HEK293 (cell line): ENCODE data around the gene SPINK2.

ENCODE experiments used
- IKZF3 ChIP-seq: fragments of 450-650 bp; IDR thresholded peaks from 2 replicates; pipeline ENCODE4 v1.5.0; 2018; ENCODE audit warnings: missing biosample characterization, mild to moderate bottlenecking, missing genetic modification characterization, moderate library complexity
- MEIS1 ChIP-seq: sonication (generic); formaldehyde crosslinking; IDR thresholded peaks from 2 replicates; pipeline ENCODE4 v1.8.1; 2022; ENCODE audit warnings: missing genetic modification reagents, mild to moderate bottlenecking, borderline replicate concordance
- MZF1 ChIP-seq: fragments of 450-650 bp; formaldehyde crosslinking; IDR thresholded peaks from 2 replicates; pipeline ENCODE4 v1.5.1; 2017; ENCODE audit warnings: missing biosample characterization, missing genetic modification characterization, borderline replicate concordance
- RBAK ChIP-seq: fragments of 450-650 bp; formaldehyde crosslinking; IDR thresholded peaks from 2 replicates; pipeline ENCODE4 v1.5.1; 2016; ENCODE audit warnings: missing biosample characterization, missing genetic modification characterization
- ZBTB7A ChIP-seq: fragments of 450-650 bp; formaldehyde crosslinking; IDR thresholded peaks from 2 replicates; pipeline ENCODE4 v1.5.1; 2016; ENCODE audit warnings: low read depth, missing biosample characterization, missing genetic modification characterization
- ZFP37 ChIP-seq: fragments of 450-650 bp; formaldehyde crosslinking; IDR thresholded peaks from 2 replicates; pipeline ENCODE4 v1.5.1; 2016; ENCODE audit warnings: missing biosample characterization, missing genetic modification characterization
- ZFP41 ChIP-seq: fragments of 450-650 bp; formaldehyde crosslinking; IDR thresholded peaks from 2 replicates; pipeline ENCODE4 v1.5.1; 2016; ENCODE audit warnings: missing biosample characterization, missing genetic modification characterization, borderline replicate concordance
- ZNF121 ChIP-seq: fragments of 450-650 bp; formaldehyde crosslinking; IDR thresholded peaks from 2 replicates; pipeline ENCODE4 v1.5.1; 2016; ENCODE audit warnings: missing biosample characterization, missing genetic modification characterization
- ZNF248 ChIP-seq: fragments of 450-650 bp; formaldehyde crosslinking; IDR thresholded peaks from 2 replicates; pipeline ENCODE4 v1.5.1; 2017; ENCODE audit warnings: missing biosample characterization, missing genetic modification characterization
- ZNF350 ChIP-seq: fragments of 450-650 bp; formaldehyde crosslinking; IDR thresholded peaks from 2 replicates; pipeline ENCODE4 v1.5.0; 2017; ENCODE audit warnings: missing biosample characterization, mild to moderate bottlenecking, missing genetic modification characterization
- ZNF391 ChIP-seq: fragments of 450-650 bp; formaldehyde crosslinking; IDR thresholded peaks from 2 replicates; pipeline ENCODE4 v1.5.1; 2016; ENCODE audit warnings: low read depth, missing biosample characterization, missing genetic modification characterization, borderline replicate concordance
- ZNF521 ChIP-seq: fragments of 450-650 bp; formaldehyde crosslinking; IDR thresholded peaks from 2 replicates; pipeline ENCODE4 v1.5.1; 2017; ENCODE audit warnings: missing biosample characterization, mild to moderate bottlenecking, missing genetic modification characterization
- ZNF544 ChIP-seq: fragments of 450-650 bp; formaldehyde crosslinking; IDR thresholded peaks from 2 replicates; pipeline ENCODE4 v1.5.0; 2017; ENCODE audit warnings: missing biosample characterization, missing genetic modification characterization
- ZNF623 ChIP-seq: fragments of 450-650 bp; formaldehyde crosslinking; IDR thresholded peaks from 2 replicates; pipeline ENCODE4 v1.5.1; 2016; ENCODE audit warnings: missing biosample characterization, missing genetic modification characterization
- ZNF626 ChIP-seq: fragments of 450-650 bp; sonication (Bioruptor Pico); formaldehyde crosslinking; IDR thresholded peaks from 2 replicates; pipeline ENCODE4 v1.5.1; 2018; ENCODE audit warnings: missing biosample characterization, missing genetic modification characterization, inconsistent platforms
- ZNF670 ChIP-seq: fragments of 450-650 bp; formaldehyde crosslinking; IDR thresholded peaks from 2 replicates; pipeline ENCODE4 v1.5.1; 2016; ENCODE audit warnings: missing biosample characterization, missing genetic modification characterization, low read depth
- ZNF707 ChIP-seq: fragments of 450-650 bp; formaldehyde crosslinking; IDR thresholded peaks from 2 replicates; pipeline ENCODE4 v1.5.1; 2016; ENCODE audit warnings: missing biosample characterization, missing genetic modification characterization
- ZNF791 ChIP-seq: fragments of 450-650 bp; formaldehyde crosslinking; IDR thresholded peaks from 2 replicates; pipeline ENCODE4 v1.5.1; 2016; ENCODE audit warnings: missing biosample characterization, missing genetic modification characterization
- TF ChIP-seq, protein P1 (sequence below): fragments of 450-650 bp; formaldehyde crosslinking; IDR thresholded peaks from 2 replicates; pipeline ENCODE4 v1.5.1; 2016; ENCODE audit warnings: missing biosample characterization, missing genetic modification characterization
- TF ChIP-seq, protein P2 (sequence below): fragments of 450-650 bp; formaldehyde crosslinking; IDR thresholded peaks from 2 replicates; pipeline ENCODE4 v1.5.1; 2016; ENCODE audit warnings: missing biosample characterization, missing genetic modification characterization
- TF ChIP-seq, protein P3 (sequence below): fragments of 450-650 bp; formaldehyde crosslinking; IDR thresholded peaks from 2 replicates; pipeline ENCODE4 v1.5.1; 2016; ENCODE audit warnings: missing biosample characterization, missing genetic modification characterization
- TF ChIP-seq, protein P4 (sequence below): fragments of 450-650 bp; IDR thresholded peaks from 2 replicates; pipeline ENCODE4 v1.5.1; 2018; ENCODE audit warnings: missing biosample characterization, mild to moderate bottlenecking, missing genetic modification characterization
- TF ChIP-seq, protein P5 (sequence below): fragments of 450-650 bp; formaldehyde crosslinking; conservative IDR thresholded peaks from 2 replicates; pipeline ENCODE4 v1.5.1; 2016; ENCODE audit warnings: low read depth, missing biosample characterization, missing genetic modification characterization
- TF ChIP-seq, protein P6 (sequence below): IDR thresholded peaks from 2 replicates; pipeline ENCODE4 v1.6.1; 2011; ENCODE audit warnings: mild to moderate bottlenecking, low read depth, low read length, borderline replicate concordance
- TF ChIP-seq, protein P7 (sequence below): fragments of 450-650 bp; formaldehyde crosslinking; IDR thresholded peaks from 2 replicates; pipeline ENCODE4 v1.5.1; 2016; ENCODE audit warnings: missing biosample characterization, missing genetic modification characterization

SPINK2 gene

DNA sequence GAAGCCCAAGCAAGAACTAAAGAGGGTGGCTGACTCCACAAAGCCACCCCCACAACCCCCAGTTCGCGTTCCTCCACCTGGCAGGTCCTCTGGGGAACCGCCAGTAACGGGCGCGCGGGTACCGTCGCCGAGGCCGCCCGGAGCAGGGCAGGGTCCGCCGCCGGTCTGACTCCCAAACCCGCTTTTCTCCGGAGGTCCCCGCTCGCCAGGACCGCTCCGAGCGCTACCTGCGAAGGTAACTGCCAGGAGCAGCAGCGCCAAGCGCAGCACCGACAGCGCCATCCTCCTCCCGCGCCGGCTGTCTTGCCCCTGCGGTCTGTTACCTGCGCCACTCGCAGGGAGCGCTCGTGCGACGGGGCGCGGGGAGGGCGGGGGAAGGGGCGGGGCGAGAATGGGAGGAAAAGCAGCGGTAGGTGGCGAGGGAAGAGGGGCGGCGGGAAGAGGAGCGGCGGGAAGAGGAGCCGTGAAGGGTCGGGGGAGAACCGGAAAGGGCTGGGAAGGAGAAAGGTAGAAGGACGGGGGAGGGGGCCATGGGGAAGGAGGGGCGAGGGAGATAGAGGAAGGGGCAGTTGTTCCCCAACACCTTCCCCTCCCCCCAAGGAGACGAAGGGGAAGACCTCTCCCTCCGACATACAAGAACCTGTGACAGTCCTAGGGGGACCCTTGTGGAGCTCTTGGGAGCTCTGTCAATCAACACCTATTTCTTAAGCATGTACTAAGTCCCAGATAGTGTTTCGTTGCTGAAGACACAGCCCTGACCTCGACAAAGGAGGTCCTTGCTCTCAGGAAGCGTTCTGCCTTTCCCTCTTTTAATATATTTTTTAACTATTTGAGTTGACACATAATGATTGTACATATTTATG is at the start of gene SPINK2 (continued):
- TF ChIP-seq, protein P1, sequence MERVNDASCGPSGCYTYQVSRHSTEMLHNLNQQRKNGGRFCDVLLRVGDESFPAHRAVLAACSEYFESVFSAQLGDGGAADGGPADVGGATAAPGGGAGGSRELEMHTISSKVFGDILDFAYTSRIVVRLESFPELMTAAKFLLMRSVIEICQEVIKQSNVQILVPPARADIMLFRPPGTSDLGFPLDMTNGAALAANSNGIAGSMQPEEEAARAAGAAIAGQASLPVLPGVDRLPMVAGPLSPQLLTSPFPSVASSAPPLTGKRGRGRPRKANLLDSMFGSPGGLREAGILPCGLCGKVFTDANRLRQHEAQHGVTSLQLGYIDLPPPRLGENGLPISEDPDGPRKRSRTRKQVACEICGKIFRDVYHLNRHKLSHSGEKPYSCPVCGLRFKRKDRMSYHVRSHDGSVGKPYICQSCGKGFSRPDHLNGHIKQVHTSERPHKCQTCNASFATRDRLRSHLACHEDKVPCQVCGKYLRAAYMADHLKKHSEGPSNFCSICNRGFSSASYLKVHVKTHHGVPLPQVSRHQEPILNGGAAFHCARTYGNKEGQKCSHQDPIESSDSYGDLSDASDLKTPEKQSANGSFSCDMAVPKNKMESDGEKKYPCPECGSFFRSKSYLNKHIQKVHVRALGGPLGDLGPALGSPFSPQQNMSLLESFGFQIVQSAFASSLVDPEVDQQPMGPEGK, result no peak
- TF ChIP-seq ZFP37 (tag by site-specific recombination) (no peak), RBAK (no peak), ZFP41 (tag by site-specific recombination) (no peak), ZNF791 (tag by site-specific recombination) (no peak), ZNF350 (tag by site-specific recombination) (no peak), MZF1 (tag by site-specific recombination) (no peak), MEIS1 (CRISPR knock-in tag) (no peak), ZNF121 (no peak), ZNF670 (tag by site-specific recombination) (no peak), ZBTB7A (tag by site-specific recombination) (no peak), ZNF707 (no peak), ZNF248 (tag by site-specific recombination) (no peak), ZNF626 (tag by site-specific recombination) (no peak), ZNF521 (tag by site-specific recombination) (no peak), ZNF623 (tag by site-specific recombination) (no peak), ZNF391 (no peak), IKZF3 (tag by site-specific recombination) (peak; percentile 18; the same call in 1 of the 2 replicates), ZNF544 (no peak)
- TF ChIP-seq, protein P2, sequence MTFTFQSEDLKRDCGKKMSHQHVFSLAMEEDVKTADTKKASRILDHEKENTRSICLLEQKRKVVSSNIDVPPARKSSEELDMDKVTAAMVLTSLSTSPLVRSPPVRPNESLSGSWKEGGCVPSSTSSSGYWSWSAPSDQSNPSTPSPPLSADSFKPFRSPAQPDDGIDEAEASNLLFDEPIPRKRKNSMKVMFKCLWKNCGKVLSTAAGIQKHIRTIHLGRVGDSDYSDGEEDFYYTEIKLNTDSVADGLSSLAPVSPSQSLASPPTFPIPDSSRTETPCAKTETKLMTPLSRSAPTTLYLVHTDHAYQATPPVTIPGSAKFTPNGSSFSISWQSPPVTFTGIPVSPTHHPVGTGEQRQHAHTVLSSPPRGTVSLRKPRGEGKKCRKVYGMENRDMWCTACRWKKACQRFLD (tag by site-specific recombination), result no peak
- TF ChIP-seq, protein P3, sequence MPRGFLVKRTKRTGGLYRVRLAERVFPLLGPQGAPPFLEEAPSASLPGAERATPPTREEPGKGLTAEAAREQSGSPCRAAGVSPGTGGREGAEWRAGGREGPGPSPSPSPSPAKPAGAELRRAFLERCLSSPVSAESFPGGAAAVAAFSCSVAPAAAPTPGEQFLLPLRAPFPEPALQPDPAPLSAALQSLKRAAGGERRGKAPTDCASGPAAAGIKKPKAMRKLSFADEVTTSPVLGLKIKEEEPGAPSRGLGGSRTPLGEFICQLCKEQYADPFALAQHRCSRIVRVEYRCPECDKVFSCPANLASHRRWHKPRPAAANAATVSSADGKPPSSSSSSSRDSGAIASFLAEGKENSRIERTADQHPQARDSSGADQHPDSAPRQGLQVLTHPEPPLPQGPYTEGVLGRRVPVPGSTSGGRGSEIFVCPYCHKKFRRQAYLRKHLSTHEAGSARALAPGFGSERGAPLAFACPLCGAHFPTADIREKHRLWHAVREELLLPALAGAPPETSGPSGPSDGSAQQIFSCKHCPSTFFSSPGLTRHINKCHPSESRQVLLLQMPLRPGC, result no peak
- TF ChIP-seq, protein P4, sequence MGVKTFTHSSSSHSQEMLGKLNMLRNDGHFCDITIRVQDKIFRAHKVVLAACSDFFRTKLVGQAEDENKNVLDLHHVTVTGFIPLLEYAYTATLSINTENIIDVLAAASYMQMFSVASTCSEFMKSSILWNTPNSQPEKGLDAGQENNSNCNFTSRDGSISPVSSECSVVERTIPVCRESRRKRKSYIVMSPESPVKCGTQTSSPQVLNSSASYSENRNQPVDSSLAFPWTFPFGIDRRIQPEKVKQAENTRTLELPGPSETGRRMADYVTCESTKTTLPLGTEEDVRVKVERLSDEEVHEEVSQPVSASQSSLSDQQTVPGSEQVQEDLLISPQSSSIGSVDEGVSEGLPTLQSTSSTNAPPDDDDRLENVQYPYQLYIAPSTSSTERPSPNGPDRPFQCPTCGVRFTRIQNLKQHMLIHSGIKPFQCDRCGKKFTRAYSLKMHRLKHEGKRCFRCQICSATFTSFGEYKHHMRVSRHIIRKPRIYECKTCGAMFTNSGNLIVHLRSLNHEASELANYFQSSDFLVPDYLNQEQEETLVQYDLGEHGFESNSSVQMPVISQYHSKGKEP (tag by site-specific recombination), result no peak
- TF ChIP-seq, protein P5, sequence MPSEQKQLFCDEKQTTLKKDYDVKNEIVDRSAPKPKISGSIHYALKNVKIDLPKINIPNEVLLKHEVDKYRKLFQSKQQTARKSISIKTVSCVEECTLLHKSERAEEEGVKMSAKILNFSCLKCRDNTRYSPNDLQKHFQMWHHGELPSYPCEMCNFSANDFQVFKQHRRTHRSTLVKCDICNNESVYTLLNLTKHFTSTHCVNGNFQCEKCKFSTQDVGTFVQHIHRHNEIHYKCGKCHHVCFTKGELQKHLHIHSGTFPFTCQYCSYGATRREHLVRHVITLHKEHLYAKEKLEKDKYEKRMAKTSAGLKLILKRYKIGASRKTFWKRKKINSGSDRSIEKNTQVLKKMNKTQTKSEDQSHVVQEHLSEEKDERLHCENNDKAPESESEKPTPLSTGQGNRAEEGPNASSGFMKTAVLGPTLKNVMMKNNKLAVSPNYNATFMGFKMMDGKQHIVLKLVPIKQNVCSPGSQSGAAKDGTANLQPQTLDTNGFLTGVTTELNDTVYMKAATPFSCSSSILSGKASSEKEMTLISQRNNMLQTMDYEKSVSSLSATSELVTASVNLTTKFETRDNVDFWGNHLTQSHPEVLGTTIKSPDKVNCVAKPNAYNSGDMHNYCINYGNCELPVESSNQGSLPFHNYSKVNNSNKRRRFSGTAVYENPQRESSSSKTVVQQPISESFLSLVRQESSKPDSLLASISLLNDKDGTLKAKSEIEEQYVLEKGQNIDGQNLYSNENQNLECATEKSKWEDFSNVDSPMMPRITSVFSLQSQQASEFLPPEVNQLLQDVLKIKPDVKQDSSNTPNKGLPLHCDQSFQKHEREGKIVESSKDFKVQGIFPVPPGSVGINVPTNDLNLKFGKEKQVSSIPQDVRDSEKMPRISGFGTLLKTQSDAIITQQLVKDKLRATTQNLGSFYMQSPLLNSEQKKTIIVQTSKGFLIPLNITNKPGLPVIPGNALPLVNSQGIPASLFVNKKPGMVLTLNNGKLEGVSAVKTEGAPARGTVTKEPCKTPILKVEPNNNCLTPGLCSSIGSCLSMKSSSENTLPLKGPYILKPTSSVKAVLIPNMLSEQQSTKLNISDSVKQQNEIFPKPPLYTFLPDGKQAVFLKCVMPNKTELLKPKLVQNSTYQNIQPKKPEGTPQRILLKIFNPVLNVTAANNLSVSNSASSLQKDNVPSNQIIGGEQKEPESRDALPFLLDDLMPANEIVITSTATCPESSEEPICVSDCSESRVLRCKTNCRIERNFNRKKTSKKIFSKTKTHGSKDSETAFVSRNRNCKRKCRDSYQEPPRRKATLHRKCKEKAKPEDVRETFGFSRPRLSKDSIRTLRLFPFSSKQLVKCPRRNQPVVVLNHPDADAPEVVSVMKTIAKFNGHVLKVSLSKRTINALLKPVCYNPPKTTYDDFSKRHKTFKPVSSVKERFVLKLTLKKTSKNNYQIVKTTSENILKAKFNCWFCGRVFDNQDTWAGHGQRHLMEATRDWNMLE (tag by site-specific recombination), result 0 out of 2 replicates have a peak, but pooled peaks have one; percentile 24
- TF ChIP-seq, protein P6, sequence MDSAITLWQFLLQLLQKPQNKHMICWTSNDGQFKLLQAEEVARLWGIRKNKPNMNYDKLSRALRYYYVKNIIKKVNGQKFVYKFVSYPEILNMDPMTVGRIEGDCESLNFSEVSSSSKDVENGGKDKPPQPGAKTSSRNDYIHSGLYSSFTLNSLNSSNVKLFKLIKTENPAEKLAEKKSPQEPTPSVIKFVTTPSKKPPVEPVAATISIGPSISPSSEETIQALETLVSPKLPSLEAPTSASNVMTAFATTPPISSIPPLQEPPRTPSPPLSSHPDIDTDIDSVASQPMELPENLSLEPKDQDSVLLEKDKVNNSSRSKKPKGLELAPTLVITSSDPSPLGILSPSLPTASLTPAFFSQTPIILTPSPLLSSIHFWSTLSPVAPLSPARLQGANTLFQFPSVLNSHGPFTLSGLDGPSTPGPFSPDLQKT, result no peak
- TF ChIP-seq, protein P7, sequence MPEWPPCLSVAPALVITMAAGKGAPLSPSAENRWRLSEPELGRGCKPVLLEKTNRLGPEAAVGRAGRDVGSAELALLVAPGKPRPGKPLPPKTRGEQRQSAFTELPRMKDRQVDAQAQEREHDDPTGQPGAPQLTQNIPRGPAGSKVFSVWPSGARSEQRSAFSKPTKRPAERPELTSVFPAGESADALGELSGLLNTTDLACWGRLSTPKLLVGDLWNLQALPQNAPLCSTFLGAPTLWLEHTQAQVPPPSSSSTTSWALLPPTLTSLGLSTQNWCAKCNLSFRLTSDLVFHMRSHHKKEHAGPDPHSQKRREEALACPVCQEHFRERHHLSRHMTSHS (tag by site-specific recombination), result no peak
